ENCODE results near the gene BCKDHB.

GRCh38 chr6:80329496-80329895 lies 223.0 kb downstream of the BCKDHB start:
- TF ChIP-seq EP300 (IDR thresholded peaks at IDR 0.05; ENCODE audit: borderline replicate concordance) (no peak), REST (IDR thresholded peaks at IDR 0.05; ENCODE audit: low read depth) (no peak), MAX (IDR thresholded peaks at IDR 0.05) (no peak), TEAD4 (IDR thresholded peaks at IDR 0.05) (peak; percentile 58), USF1 (IDR thresholded peaks at IDR 0.05) (no peak), NFIC (IDR thresholded peaks at IDR 0.05) (0 out of 2 replicates have a peak, but pooled peaks have one; percentile 13), TAF1 (IDR thresholded peaks at IDR 0.05; ENCODE audit: low read depth) (no peak), CEBPB (IDR thresholded peaks at IDR 0.05) (no peak), ZBTB7A (IDR thresholded peaks at IDR 0.05; ENCODE audit: low read depth) (no peak), RAD21 (IDR thresholded peaks at IDR 0.05; ENCODE audit: low read depth) (no peak), EGR1 (IDR thresholded peaks at IDR 0.05) (no peak), YY1 (IDR thresholded peaks at IDR 0.05; ENCODE audit: low read depth) (no peak)

Data from Ishikawa (cell line).